MM.1S (cell line): Measurements from ENCODE around the gene CEP192.

Experiments used
- EZH2 ChIP-seq: fragments of 300-600 bp; sonication (generic); optimal IDR thresholded peaks from 2 replicates; pipeline ENCODE3; 2017; ENCODE audit warnings: low read depth, mild to moderate bottlenecking, antibody characterized with exemption, low read length, mixed read lengths
- EZH2phosphoT487 ChIP-seq: fragments of 300-600 bp; sonication (generic); IDR thresholded peaks from 2 replicates; pipeline ENCODE4 v1.6.1; 2018; ENCODE audit warnings: antibody characterized with exemption, low read length
- TF ChIP-seq, protein P1 (sequence below): fragments of 300-600 bp; sonication (generic); IDR thresholded peaks from 2 replicates; pipeline ENCODE4 v1.5.1; 2016; ENCODE audit warnings: antibody characterized with exemption, low read length, mixed read lengths

DNA sequence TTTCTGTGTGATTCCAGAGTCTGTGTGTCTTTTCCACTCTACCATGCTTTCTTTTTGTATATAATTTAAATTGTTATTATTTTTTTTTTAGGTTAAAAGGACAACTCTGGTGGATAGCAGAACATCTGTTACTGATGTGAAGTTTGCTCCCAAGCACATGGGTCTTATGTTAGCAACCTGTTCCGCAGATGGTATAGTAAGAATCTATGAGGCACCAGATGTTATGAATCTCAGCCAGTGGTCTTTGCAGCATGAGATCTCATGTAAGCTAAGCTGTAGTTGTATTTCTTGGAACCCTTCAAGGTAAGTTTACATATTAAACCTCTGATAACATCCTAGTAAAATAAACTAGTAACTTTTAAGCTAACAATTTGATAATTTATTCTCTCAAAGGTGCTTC, 28.1 kb upstream of the CEP192 start:
- TF ChIP-seq, protein P1, sequence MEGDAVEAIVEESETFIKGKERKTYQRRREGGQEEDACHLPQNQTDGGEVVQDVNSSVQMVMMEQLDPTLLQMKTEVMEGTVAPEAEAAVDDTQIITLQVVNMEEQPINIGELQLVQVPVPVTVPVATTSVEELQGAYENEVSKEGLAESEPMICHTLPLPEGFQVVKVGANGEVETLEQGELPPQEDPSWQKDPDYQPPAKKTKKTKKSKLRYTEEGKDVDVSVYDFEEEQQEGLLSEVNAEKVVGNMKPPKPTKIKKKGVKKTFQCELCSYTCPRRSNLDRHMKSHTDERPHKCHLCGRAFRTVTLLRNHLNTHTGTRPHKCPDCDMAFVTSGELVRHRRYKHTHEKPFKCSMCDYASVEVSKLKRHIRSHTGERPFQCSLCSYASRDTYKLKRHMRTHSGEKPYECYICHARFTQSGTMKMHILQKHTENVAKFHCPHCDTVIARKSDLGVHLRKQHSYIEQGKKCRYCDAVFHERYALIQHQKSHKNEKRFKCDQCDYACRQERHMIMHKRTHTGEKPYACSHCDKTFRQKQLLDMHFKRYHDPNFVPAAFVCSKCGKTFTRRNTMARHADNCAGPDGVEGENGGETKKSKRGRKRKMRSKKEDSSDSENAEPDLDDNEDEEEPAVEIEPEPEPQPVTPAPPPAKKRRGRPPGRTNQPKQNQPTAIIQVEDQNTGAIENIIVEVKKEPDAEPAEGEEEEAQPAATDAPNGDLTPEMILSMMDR = no peak
- TF ChIP-seq EZH2phosphoT487 (no peak), EZH2 (no peak)
